H1 (cell line): ENCODE data around the gene PRKAR2B. TPM values are rescaled to one million over a fixed set of nuclear protein-coding genes. Genes with fewer than 3 reads are reported as not detected.

Experiments used
- CTCF ChIA-PET: fragments of 300-600 bp; sonication (Branson Sonifier 250); formaldehyde crosslinking; loops from one replicate; lab custom pipeline; 2021; ENCODE audit not compliant: partially characterized antibody; lab: Charles Lee
- POLR2A ChIA-PET: fragments of 300-600 bp; sonication (Branson Sonifier 250); formaldehyde crosslinking; loops from one replicate; lab custom pipeline; 2021; ENCODE audit warnings: inconsistent platforms; ENCODE audit not compliant: partially characterized antibody; lab: Charles Lee
- DNase-seq, 2 experiments: peaks; one replicate each; pipeline versions ENCODE4 v3.0.0 to v3.0.0-alpha.2; 2010 to 2022; ENCODE audit warnings: low spot score in 2 of 2, low read depth in 1 of 2, mixed read lengths in 1 of 2
- FAIRE-seq: peaks from 2 replicates; lab custom pipeline; 2011; peaks lifted over from hg19 to GRCh38; lab: Jason Lieb, UNC
- H2AFZ ChIP-seq: 2 replicates; pipeline ENCODE4 v1.8.1; 2012; ENCODE audit warnings: low read length, inconsistent platforms
- H2AK5ac ChIP-seq: 2 replicates; pipeline ENCODE4 v1.6.1; 2013; ENCODE audit warnings: low read depth, low read length
- H2BK120ac ChIP-seq: replicated peaks from 2 replicates; pipeline ENCODE3; 2013; ENCODE audit warnings: low read depth, low read length, inconsistent platforms
- H2BK12ac ChIP-seq: 2 replicates; pipeline ENCODE4 v1.6.1; 2013; ENCODE audit warnings: low read depth, low read length
- H2BK15ac ChIP-seq: 2 replicates; pipeline ENCODE4 v1.6.1; 2013; ENCODE audit warnings: low read length
- H2BK20ac ChIP-seq: 2 replicates; pipeline ENCODE4 v1.6.1; 2013; ENCODE audit warnings: low read length
- H2BK5ac ChIP-seq: 2 replicates; pipeline ENCODE4 v1.6.1; 2013; ENCODE audit warnings: low read depth, low read length
- H3K14ac ChIP-seq: 2 replicates; pipeline ENCODE4 v1.6.1; 2013; ENCODE audit warnings: inconsistent platforms; ENCODE audit not compliant: insufficient read length
- H3K18ac ChIP-seq: 2 replicates; pipeline ENCODE4 v1.6.1; 2013; ENCODE audit warnings: low read length; ENCODE audit errors: extremely low read depth
- H3K23ac ChIP-seq: 2 replicates; pipeline ENCODE4 v1.6.1; 2013; ENCODE audit warnings: inconsistent platforms; ENCODE audit not compliant: insufficient read length
- H3K23me2 ChIP-seq: 2 replicates; pipeline ENCODE4 v1.6.1; 2013; ENCODE audit warnings: low read depth, low read length
- H3K27ac ChIP-seq: 2 replicates; pipeline ENCODE4 v1.6.1; 2011; ENCODE audit warnings: low read depth, low read length, inconsistent platforms
- H3K27me3 ChIP-seq, 4 experiments: replicated peaks in 1 of 4; 1 replicate in 1 of 4; 2 replicates in 3 of 4; pipeline versions ENCODE4 v1.6.1 to v1.8.1; 2011 to 2013; ENCODE audit warnings: low read length in 3 of 4, mild to moderate bottlenecking in 3 of 4, inconsistent platforms in 2 of 4, mixed read lengths in 2 of 4, moderate library complexity in 1 of 4; ENCODE audit not compliant: control insufficient read depth in 3 of 4, insufficient read depth in 3 of 4; ENCODE audit errors: extremely low read depth in 1 of 4
- H3K36me3 ChIP-seq, 4 experiments: 2 replicates each; pipeline versions ENCODE4 v1.6.1 to v1.8.1; 2011 to 2013; ENCODE audit warnings: mild to moderate bottlenecking in 4 of 4, low read length in 3 of 4, moderate library complexity in 2 of 4, control low read depth in 1 of 4, inconsistent platforms in 1 of 4; ENCODE audit not compliant: insufficient read depth in 4 of 4, control insufficient read depth in 2 of 4
- H3K4ac ChIP-seq: replicated peaks from 2 replicates; pipeline ENCODE3; 2013; ENCODE audit warnings: low read length, low read depth, mixed read lengths, inconsistent platforms; ENCODE audit not compliant: insufficient read length
- H3K4me1 ChIP-seq, 4 experiments: replicated peaks in 1 of 4; 1 replicate in 1 of 4; 2 replicates in 3 of 4; pipeline versions ENCODE4 v1.6.1 to v1.8.1; 2011 to 2013; ENCODE audit warnings: low read length in 3 of 4, inconsistent platforms in 2 of 4, mixed read lengths in 1 of 4; ENCODE audit not compliant: insufficient read depth in 4 of 4, control insufficient read depth in 3 of 4
- H3K4me2 ChIP-seq, 2 experiments: 2 replicates each; pipeline versions ENCODE4 v1.6.1 to v1.8.1; 2011 to 2013; ENCODE audit warnings: low read depth in 2 of 2, low read length in 2 of 2, control low read depth in 1 of 2, inconsistent platforms in 1 of 2, mild to moderate bottlenecking in 1 of 2; ENCODE audit not compliant: insufficient read depth in 1 of 2
- H3K4me3 ChIP-seq, 4 experiments: fragments of 200-600, 300-600 bp in 1 of 4; sonication (generic), shearing (Covaris generic), sonication (Bioruptor Twin) in 1 of 4; 2 replicates each; pipeline versions ENCODE4 v1.5.1 to v1.8.1; 2011 to 2016; ENCODE audit warnings: low read length in 4 of 4, low read depth in 3 of 4, control low read depth in 2 of 4, inconsistent platforms in 2 of 4, mild to moderate bottlenecking in 2 of 4, mixed read lengths in 1 of 4, moderate library complexity in 1 of 4; ENCODE audit not compliant: insufficient read depth in 2 of 4; ENCODE audit errors: extremely low read depth in 1 of 4
- H3K56ac ChIP-seq: replicated peaks from 2 replicates; pipeline ENCODE3; 2013; ENCODE audit warnings: low read depth, mild to moderate bottlenecking, mixed read lengths, low read length, inconsistent platforms; ENCODE audit not compliant: insufficient read length
- H3K79me1 ChIP-seq: 2 replicates; pipeline ENCODE4 v1.6.1; 2013; ENCODE audit warnings: low read depth, low read length, control low read depth
- H3K79me2 ChIP-seq, 2 experiments: 2 replicates each; pipeline versions ENCODE4 v1.6.1 to v1.8.1; 2012 to 2013; ENCODE audit warnings: low read length in 2 of 2, mild to moderate bottlenecking in 2 of 2, inconsistent platforms in 1 of 2; ENCODE audit not compliant: insufficient read depth in 2 of 2, control insufficient read depth in 1 of 2
- H3K9ac ChIP-seq, 4 experiments: replicated peaks in 1 of 4; 1 replicate in 1 of 4; 2 replicates in 3 of 4; pipeline versions ENCODE4 v1.6.1 to v1.8.1; 2011 to 2013; ENCODE audit warnings: low read depth in 3 of 4, low read length in 3 of 4, control low read depth in 2 of 4, mild to moderate bottlenecking in 2 of 4, moderate library complexity in 2 of 4, inconsistent platforms in 1 of 4; ENCODE audit errors: extremely low read depth in 1 of 4
- H3K9me3 ChIP-seq, 2 experiments: 2 replicates each; pipeline versions ENCODE4 v1.6.1 to v1.8.1; 2012 to 2013; ENCODE audit warnings: mild to moderate bottlenecking in 2 of 2, moderate library complexity in 2 of 2, control low read depth in 1 of 2, inconsistent platforms in 1 of 2, low read depth in 1 of 2, low read length in 1 of 2, mixed read lengths in 1 of 2; ENCODE audit not compliant: insufficient read depth in 2 of 2
- H4K20me1 ChIP-seq, 2 experiments: replicated peaks in 1 of 2; 2 replicates each; pipeline versions ENCODE3 to v1.8.1; 2011 to 2013; ENCODE audit warnings: inconsistent platforms in 2 of 2, low read length in 2 of 2, mild to moderate bottlenecking in 1 of 2; ENCODE audit not compliant: insufficient read depth in 2 of 2, control insufficient read depth in 1 of 2
- H4K5ac ChIP-seq: 2 replicates; pipeline ENCODE4 v1.6.1; 2013; ENCODE audit warnings: low read length, low read depth, mixed read lengths, inconsistent platforms; ENCODE audit not compliant: insufficient read length
- H4K8ac ChIP-seq: 2 replicates; pipeline ENCODE4 v1.8.0; 2013; ENCODE audit warnings: mild to moderate bottlenecking, moderate library complexity, low read length, inconsistent platforms; ENCODE audit not compliant: insufficient read depth; ENCODE audit errors: extremely low read depth
- H4K91ac ChIP-seq: replicated peaks from 2 replicates; pipeline ENCODE3; 2013; ENCODE audit warnings: low read length, mixed read lengths, inconsistent platforms; ENCODE audit not compliant: insufficient read length
- BCL11A ChIP-seq, 2 experiments: IDR thresholded peaks; one replicate each; pipeline ENCODE4 v1.6.1; 2011; ENCODE audit warnings: low read depth in 2 of 2, low read length in 2 of 2, mild to moderate bottlenecking in 2 of 2
- CHD1 ChIP-seq: IDR thresholded peaks from 2 replicates; pipeline ENCODE4 v1.6.1; 2012; ENCODE audit warnings: low read depth, low read length, improper control_type of control experiment
- CTCF ChIP-seq, 3 experiments: IDR thresholded peaks; 1 replicate in 2 of 3; 2 replicates in 1 of 3; pipeline versions ENCODE4 v1.5.1 to v1.6.1; 2011; ENCODE audit warnings: low read length in 3 of 3, mild to moderate bottlenecking in 3 of 3, inconsistent platforms in 2 of 3, low read depth in 1 of 3, moderate library complexity in 1 of 3; ENCODE audit not compliant: insufficient read depth in 1 of 3; ENCODE audit errors: control extremely low read depth in 1 of 3
- E2F6 ChIP-seq: IDR thresholded peaks from 2 replicates; pipeline ENCODE4 v1.6.1; 2012; ENCODE audit warnings: inconsistent platforms
- EP300 ChIP-seq, 2 experiments: IDR thresholded peaks; 1 replicate in 1 of 2; 2 replicates in 1 of 2; pipeline ENCODE4 v1.6.1; 2011 to 2012; ENCODE audit warnings: low read depth in 2 of 2, low read length in 2 of 2, mild to moderate bottlenecking in 2 of 2, borderline replicate concordance in 1 of 2, inconsistent platforms in 1 of 2, moderate library complexity in 1 of 2
- MAFK ChIP-seq: IDR thresholded peaks from 2 replicates; pipeline ENCODE4 v1.6.1; 2012; ENCODE audit warnings: low read depth, mild to moderate bottlenecking, improper control_type of control experiment, low read length
- SAP30 ChIP-seq: fragments of 300-600 bp; sonication (generic); IDR thresholded peaks from 2 replicates; pipeline ENCODE4 v1.7.1; 2012; ENCODE audit warnings: low read length, moderate library complexity, mild to moderate bottlenecking, inconsistent platforms; ENCODE audit not compliant: insufficient read depth, insufficient replicate concordance
- ZNF274 ChIP-seq: IDR thresholded peaks from 2 replicates; pipeline ENCODE4 v1.7.0; 2012; ENCODE audit warnings: low read length, borderline replicate concordance; ENCODE audit errors: extremely low read depth
- WGBS, 2 experiments: shearing (Covaris generic) in 1 of 2; methylation state at CpG; one replicate each; pipeline versions ENCODE4 v1.1.6 to v1.1.7; 2013 to 2015; ENCODE audit warnings: low lambda C conversion rate in 2 of 2, mixed read lengths in 2 of 2, inconsistent platforms in 1 of 2, low coverage in 1 of 2, missing lambda C conversion rate in 1 of 2; ENCODE audit not compliant: insufficient replicate concordance in 2 of 2, insufficient coverage in 1 of 2, insufficient read length in 1 of 2; ENCODE audit errors: extremely low coverage in 1 of 2, missing lambda C conversion rate in 1 of 2; 5-methylcytosine and 5-hydroxymethylcytosine counted together
- polyA plus RNA-seq, 7 experiments: library from polyadenylated mRNA; depleted of rRNA in 3 of 7; stranded (reverse) in 5 of 7; unstranded in 2 of 7; fragments of >200 nt in 5 of 7; fragments of 200-250 nt in 2 of 7; gene quantifications; 1 replicate in 5 of 7; 2 replicates in 1 of 7; 4 replicates in 1 of 7; pipeline versions ENCODE4 v1.2.1 to v1.2.3, GENCODE V29; 2011 to 2013; ENCODE audit warnings: missing spikeins in 2 of 7, mixed read lengths in 2 of 7
- total RNA-seq: library from RNA; stranded (reverse); fragmentation: NEBNext Ultra II Directional; extraction: Animal tissue kit (Norgen Biotek cat#: 25700); gene quantifications from 2 replicates; pipeline ENCODE4 v1.2.1, GENCODE V29; 2021

Gene PRKAR2B
- total and polyA plus RNA-seq, 2 of the 8 experiments (the other 6 are each of a cell fraction or from before 2014, with no cell fraction given): 10.4 to 37.0 TPM

GRCh38 chr7:107196834-107197610, 152.5 kb downstream of the PRKAR2B start:
- H2AFZ ChIP-seq: no peak overlapping the region
- H2BK120ac ChIP-seq: no peak overlapping the region
- H3K9ac ChIP-seq: no peak overlapping the region
- H3K79me2 ChIP-seq: no peaks in the 10 kb centered on the region
- DNase-seq: no peak
- H2BK12ac ChIP-seq: no peak overlapping the region
- H2BK15ac ChIP-seq: no peak overlapping the region
- 97% methylated on average over 10 of the region's 10 CpGs; no CpG with 5 or more reads in 1 of the 2 experiments for WGBS, 2 experiments
- POLR2A ChIA-PET: interaction anchor here (1.3 to 1.5 kb wide), 2 partner anchors 9 to 29 kb away, joined by 3 read pairs; partner anchors contain the start of gene HBP1
- no peaks in the 10 kb centered on the region for H3K79me1 ChIP-seq
- no peaks in the 10 kb centered on the region for H3K9me3 ChIP-seq
- no peak overlapping the region for H4K8ac ChIP-seq
- H3K23ac ChIP-seq: no peak overlapping the region
- no peak overlapping the region for H3K27ac ChIP-seq
- CTCF ChIA-PET: interaction anchor here (1.3 to 2.3 kb wide), 3 partner anchors 17 to 266 kb away, joined by 3 to 6 read pairs (median 5); no protein-coding TSS in a partner anchor
- no peak overlapping the region for H3K4me3 ChIP-seq
- no peaks in the 10 kb centered on the region for H3K27me3 ChIP-seq
- H3K56ac ChIP-seq: no peak overlapping the region
- H3K23me2 ChIP-seq: no peaks in the 10 kb centered on the region
- H3K36me3 ChIP-seq: peaks cover 5 to 35% (median 15%) of the 10 kb centered on the region in 4 experiments; a peak in 7 of 8 replicates
- H3K4me2 ChIP-seq: no peak overlapping the region
- peaks cover 0 to under 1% of the 10 kb centered on the region in 2 experiments for H4K20me1 ChIP-seq
- no peaks in the 10 kb centered on the region for H3K4me1 ChIP-seq
- no peak overlapping the region for H4K5ac ChIP-seq
- no peak overlapping the region for H2BK5ac ChIP-seq
- H2AK5ac ChIP-seq: no peak overlapping the region
- no peak overlapping the region for H3K18ac ChIP-seq
- no peak overlapping the region for H3K14ac ChIP-seq
- no peak overlapping the region for H2BK20ac ChIP-seq
- H3K4ac ChIP-seq: no peak overlapping the region
- no peak overlapping the region for H4K91ac ChIP-seq
- no peak for FAIRE-seq
- TF ChIP-seq EP300 (IDR thresholded peaks at IDR 0.05; ENCODE audit: borderline replicate concordance in 1 of 2, low read depth in 2 of 2, low read length in 2 of 2): no peak
- no peak for TF ChIP-seq E2F6
- no peak for TF ChIP-seq MAFK
- TF ChIP-seq BCL11A (IDR thresholded peaks at IDR 0.05; ENCODE audit: low read depth in 2 of 2, low read length in 2 of 2): no peak
- no peak for TF ChIP-seq SAP30
- TF ChIP-seq CTCF (IDR thresholded peaks at IDR 0.05; ENCODE audit: control extremely low read depth in 1 of 3, insufficient read depth in 1 of 3, low read depth in 1 of 3, low read length in 3 of 3): no peak
- TF ChIP-seq ZNF274: no peak
- TF ChIP-seq CHD1: no peak
